Stomach (tissue), 8 donors: ENCODE results near the gene ZFP36. TPM values are rescaled to one million over a fixed set of nuclear protein-coding genes. Genes with fewer than 3 reads are reported as not detected.

Experiments used
- polyA plus RNA-seq, 3 donors: library from polyadenylated mRNA; stranded (reverse); fragments of 200-250 nt; gene quantifications; one replicate each; pipeline ENCODE4 v1.2.3, GENCODE V29; 2013
- small RNA-seq, 4 donors: library from RNA; depleted of rRNA; stranded (forward); fragments of <200 nt; gene quantifications; one replicate each; pipeline ENCODE3, GENCODE V24; 2016
- total RNA-seq, 5 donors: library from RNA; depleted of rRNA; stranded (reverse); fragments of >200 nt; gene quantifications; one replicate each; pipeline versions ENCODE4 v1.1.0 to v1.2.3, GENCODE V29; 2014 to 2016
- donor health status: healthy with polysubstance abuse.
- donor health status: Bipolar disorder and iron deficiency.
- donor health status: healthy.

The ZFP36 gene
- total and polyA plus RNA-seq, 8 donors: 26.1 to 1,667 (median 175) TPM

Small RNA genes within 50 kb of the gene (small RNA-seq; reads per million reads assigned to genes)
- gene MIR4530 (0 reads per million in 4 donors), gene RN7SL566P (0 reads per million in 4 donors)

Other genes with a start within 250 kb of the ZFP36 start
- not detected for gene NCCRP1, start 209.9 kb upstream of the ZFP36 start, total RNA-seq
- 10 to 100 TPM in 1 of 3 donors, under 1 TPM in 1, not detected in 1; 0.37 to 40.6 TPM for gene NCCRP1, start 209.9 kb upstream of the ZFP36 start, polyA plus RNA-seq
- not detected for gene SYCN, start 202.6 kb upstream of the ZFP36 start, total RNA-seq
- gene SYCN, start 202.6 kb upstream of the ZFP36 start, polyA plus RNA-seq: 1 to 10 TPM in 1 of 3 donors, under 1 TPM in 1, not detected in 1; 0.65 to 1.9 TPM
- gene IFNL3, start 161.8 kb upstream of the ZFP36 start, total RNA-seq: not detected
- not detected for gene IFNL3, start 161.8 kb upstream of the ZFP36 start, polyA plus RNA-seq
- not detected for gene IFNL4, start 158.0 kb upstream of the ZFP36 start, total RNA-seq
- gene IFNL4, start 158.0 kb upstream of the ZFP36 start, polyA plus RNA-seq: not detected
- gene IFNL2, start 138.5 kb upstream of the ZFP36 start, total RNA-seq: not detected
- not detected for gene IFNL2, start 138.5 kb upstream of the ZFP36 start, polyA plus RNA-seq
- gene IFNL1, start 110.4 kb upstream of the ZFP36 start, total RNA-seq: not detected
- gene IFNL1, start 110.4 kb upstream of the ZFP36 start, polyA plus RNA-seq: not detected
- gene LRFN1, start 86.0 kb upstream of the ZFP36 start, total RNA-seq: 1 to 10 TPM in 1 of 5 donors, under 1 TPM in 3, not detected in 1; 0.18 to 2.3 (median 0.29) TPM
- gene LRFN1, start 86.0 kb upstream of the ZFP36 start, polyA plus RNA-seq: 1 to 10 TPM in 1 of 3 donors, under 1 TPM in 2; 0.31 to 1.2 (median 0.80) TPM
- 10 to 100 TPM in 2 of 5 donors, not detected in 3; 12.9 to 18.2 TPM for gene GMFG, start 70.8 kb upstream of the ZFP36 start, total RNA-seq
- 10 to 100 TPM; 31.6 to 69.8 (median 56.0) TPM for gene GMFG, start 70.8 kb upstream of the ZFP36 start, polyA plus RNA-seq
- 100 to 1,000 TPM in 2 of 5 donors, 10 to 100 TPM in 3; 52.1 to 136 (median 63.4) TPM for gene SAMD4B, start 64.4 kb upstream of the ZFP36 start, total RNA-seq
- gene SAMD4B, start 64.4 kb upstream of the ZFP36 start, polyA plus RNA-seq: 10 to 100 TPM; 49.9 to 76.9 (median 69.0) TPM
- 10 to 100 TPM in 3 of 5 donors, 1 to 10 TPM in 2; 7.0 to 77.2 (median 21.4) TPM for gene PAF1, start 15.7 kb upstream of the ZFP36 start, total RNA-seq
- gene PAF1, start 15.7 kb upstream of the ZFP36 start, polyA plus RNA-seq: 10 to 100 TPM; 31.7 to 49.0 (median 32.2) TPM
- 10 to 100 TPM in 4 of 5 donors, 1 to 10 TPM in 1; 6.4 to 91.0 (median 23.0) TPM for gene MED29, start 15.5 kb upstream of the ZFP36 start, total RNA-seq
- gene MED29, start 15.5 kb upstream of the ZFP36 start, polyA plus RNA-seq: 10 to 100 TPM; 20.4 to 22.1 (median 20.5) TPM
- 10 to 100 TPM in 2 of 5 donors, 1 to 10 TPM in 3; 1.4 to 20.2 (median 8.5) TPM for gene PLEKHG2, start 5.8 kb downstream of the ZFP36 start, total RNA-seq
- gene PLEKHG2, start 5.8 kb downstream of the ZFP36 start, polyA plus RNA-seq: 1 to 10 TPM; 4.6 to 6.3 (median 4.9) TPM
- gene RPS16, start 29.1 kb downstream of the ZFP36 start, total RNA-seq: 1,000 to 10,000 TPM in 3 of 5 donors, 100 to 1,000 TPM in 1, 10 to 100 TPM in 1; 69.0 to 2,451 (median 1,419) TPM
- gene RPS16, start 29.1 kb downstream of the ZFP36 start, polyA plus RNA-seq: 1,000 to 10,000 TPM; 3,264 to 4,294 (median 3,586) TPM
- gene SUPT5H, start 38.7 kb downstream of the ZFP36 start, total RNA-seq: 100 to 1,000 TPM in 3 of 5 donors, 10 to 100 TPM in 2; 61.7 to 127 (median 101) TPM
- gene SUPT5H, start 38.7 kb downstream of the ZFP36 start, polyA plus RNA-seq: 100 to 1,000 TPM in 2 of 3 donors, 10 to 100 TPM in 1; 97.2 to 121 (median 118) TPM
- gene TIMM50, start 74.0 kb downstream of the ZFP36 start, total RNA-seq: 100 to 1,000 TPM in 1 of 5 donors, 10 to 100 TPM in 4; 35.0 to 106 (median 56.2) TPM
- 10 to 100 TPM; 36.5 to 51.2 (median 49.7) TPM for gene TIMM50, start 74.0 kb downstream of the ZFP36 start, polyA plus RNA-seq
- gene DLL3, start 92.1 kb downstream of the ZFP36 start, total RNA-seq: not detected
- gene DLL3, start 92.1 kb downstream of the ZFP36 start, polyA plus RNA-seq: under 1 TPM in 1 of 3 donors, not detected in 2; 0.08 TPM
- gene SELENOV, start 108.3 kb downstream of the ZFP36 start, total RNA-seq: not detected
- gene SELENOV, start 108.3 kb downstream of the ZFP36 start, polyA plus RNA-seq: not detected
- 1 to 10 TPM in 3 of 5 donors, under 1 TPM in 1, not detected in 1; 0.58 to 5.7 (median 1.9) TPM for gene EID2B, start 126.0 kb downstream of the ZFP36 start, total RNA-seq
- 1 to 10 TPM; 1.2 to 1.9 (median 1.2) TPM for gene EID2B, start 126.0 kb downstream of the ZFP36 start, polyA plus RNA-seq
- gene EID2, start 133.3 kb downstream of the ZFP36 start, total RNA-seq: 10 to 100 TPM in 1 of 5 donors, 1 to 10 TPM in 3, not detected in 1; 4.3 to 56.5 (median 6.1) TPM
- 10 to 100 TPM in 2 of 3 donors, 1 to 10 TPM in 1; 8.7 to 12.5 (median 10.2) TPM for gene EID2, start 133.3 kb downstream of the ZFP36 start, polyA plus RNA-seq
- not detected for gene LGALS13, start 195.7 kb downstream of the ZFP36 start, total RNA-seq
- gene LGALS13, start 195.7 kb downstream of the ZFP36 start, polyA plus RNA-seq: not detected
- not detected for gene LGALS16, start 249.1 kb downstream of the ZFP36 start, total RNA-seq
- not detected for gene LGALS16, start 249.1 kb downstream of the ZFP36 start, polyA plus RNA-seq